T47D (cell line): ENCODE measurements around the gene UBR2.
"Not testable (repeated sequence)": the region's sequence is repeated elsewhere in the genome, so short reads cannot be mapped to it uniquely, and the experiment has no call there.

Experiments used
- DNase-seq, 2 experiments: peaks; one replicate each; pipeline versions ENCODE4 v3.0.0 to v3.0.0-alpha.2; 2011 to 2012; ENCODE audit warnings: low read depth in 1 of 2, low spot score in 1 of 2
- JUND ChIP-seq: IDR thresholded peaks from 2 replicates; pipeline ENCODE4 v1.6.1; 2012; ENCODE audit warnings: low read depth
- in situ Hi-C: cut with HindIII; loops from 2 replicates; pipeline ENCODE4 v1.10.0; 2016; ENCODE audit warnings: low sequenced_read_pairs, low pct_unique_long_range_greater_than_20kb

Gene UBR2

DNA sequence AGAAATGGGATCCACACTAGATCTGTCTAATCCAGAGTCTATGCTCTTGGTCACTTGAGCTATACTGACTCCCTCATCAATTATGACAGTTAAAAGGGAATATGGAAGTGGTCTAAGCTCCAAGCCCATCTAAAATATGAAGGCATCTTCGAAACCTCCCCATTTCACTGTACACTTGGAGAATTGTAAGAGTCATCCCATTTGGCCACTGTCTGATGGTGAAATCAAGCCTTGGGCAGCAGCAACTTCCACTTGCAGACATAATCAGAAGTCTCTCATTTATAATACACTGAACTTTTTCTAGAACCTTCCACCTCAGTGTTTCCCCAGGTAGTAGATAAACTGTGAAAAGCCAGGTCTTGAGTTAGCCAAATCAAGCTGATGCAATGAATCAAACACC lies 26.3 kb upstream of the UBR2 start:
- in situ Hi-C loops = no loop called here
- no peak for DNase-seq
- no peak for TF ChIP-seq JUND

DNA sequence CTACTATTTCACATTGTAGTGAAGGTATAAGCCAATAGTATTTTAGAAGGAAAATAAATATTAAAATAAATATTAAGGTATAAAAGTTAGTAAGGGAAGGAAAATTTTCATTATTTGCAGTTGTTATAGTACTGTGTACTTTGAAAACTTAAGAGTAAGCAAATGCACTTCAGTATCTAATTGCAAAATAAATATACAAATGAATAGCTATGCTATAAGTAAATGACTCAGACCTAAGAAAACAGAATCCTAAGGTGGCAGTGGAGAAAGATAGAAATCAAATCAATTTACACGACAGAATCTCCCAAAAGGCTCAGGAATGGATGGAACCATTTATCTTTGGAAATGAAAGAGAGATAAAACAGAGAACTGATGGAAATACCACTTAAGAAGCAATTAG lies 24.7 kb upstream of the UBR2 start:
- in situ Hi-C loops = no loop called here
- DNase-seq = no peak
- TF ChIP-seq JUND = no peak

DNA sequence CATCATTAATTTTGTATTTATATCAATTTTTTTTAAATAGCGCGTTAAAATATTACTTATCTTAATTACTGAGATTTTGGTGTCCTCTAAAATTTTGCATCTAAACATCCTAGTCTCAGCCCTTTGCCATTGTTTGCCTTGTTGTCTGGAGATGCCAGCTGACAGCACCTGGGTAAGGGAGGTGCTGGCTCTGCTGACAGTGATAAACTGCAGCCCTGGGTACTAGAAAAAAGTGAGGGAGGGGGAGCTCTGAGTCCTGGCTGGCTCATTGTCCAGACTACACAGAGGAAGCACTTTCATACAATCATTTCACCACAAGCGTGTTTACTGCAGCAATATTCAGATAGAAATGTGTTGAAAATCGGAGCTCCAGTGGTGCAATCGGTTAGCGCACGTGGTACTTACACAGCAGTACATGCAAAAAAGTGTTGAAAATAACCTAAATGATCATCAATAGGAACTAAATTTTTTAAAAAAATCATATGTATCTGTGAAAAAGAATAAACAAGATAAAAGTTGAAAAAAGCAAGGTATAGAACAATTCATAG lies 18.5 kb upstream of the UBR2 start:
- no peak for TF ChIP-seq JUND
- no peak for DNase-seq
- in situ Hi-C loops = no loop called here

DNA sequence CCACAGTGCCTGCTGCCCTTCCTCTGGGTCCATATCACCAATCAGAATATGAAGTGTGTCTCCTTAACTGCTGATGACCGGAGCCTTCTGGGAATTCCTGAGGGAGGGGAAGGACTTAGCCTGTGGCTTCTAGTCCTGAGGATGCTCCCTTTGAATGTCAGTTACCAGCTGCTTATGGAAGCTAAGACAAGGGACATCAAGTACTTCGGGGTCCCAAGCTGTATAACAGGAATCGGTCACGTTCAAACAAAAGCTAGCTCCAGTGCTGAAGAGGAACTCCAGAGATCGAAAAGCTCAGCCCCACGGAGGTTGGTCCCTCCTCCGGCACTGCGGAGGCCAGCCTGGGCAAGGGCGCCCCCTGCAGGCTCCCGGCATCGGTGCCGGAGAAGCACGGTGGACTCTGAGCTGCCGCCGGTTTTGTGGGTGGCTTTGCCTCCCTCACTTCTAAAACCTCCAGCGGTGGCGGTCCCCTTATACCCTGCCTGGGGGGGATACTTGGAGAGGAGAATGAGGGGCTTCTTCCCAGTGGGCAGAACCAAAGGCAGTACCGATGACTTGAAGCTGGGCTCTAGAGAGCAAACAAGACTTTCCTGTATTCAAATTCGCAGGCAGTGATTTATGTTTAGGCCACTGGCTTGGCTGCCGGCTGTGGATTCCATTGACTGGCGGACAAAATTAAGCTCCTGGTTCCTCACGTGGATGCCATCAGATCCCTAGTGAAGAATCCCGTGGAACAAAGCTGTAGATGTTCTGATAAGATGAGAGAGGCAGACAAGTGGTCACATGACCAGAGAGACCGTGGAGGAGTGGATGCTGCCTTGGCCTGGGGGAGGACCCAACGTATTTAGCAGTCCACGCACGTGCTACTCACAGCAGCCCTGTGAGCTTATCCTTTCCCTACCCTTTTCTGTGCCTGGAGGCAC lies 16.2 kb upstream of the UBR2 start:
- TF ChIP-seq JUND = no peak
- in situ Hi-C loops = no loop called here
- peak; percentile 79 to 81 for DNase-seq

DNA sequence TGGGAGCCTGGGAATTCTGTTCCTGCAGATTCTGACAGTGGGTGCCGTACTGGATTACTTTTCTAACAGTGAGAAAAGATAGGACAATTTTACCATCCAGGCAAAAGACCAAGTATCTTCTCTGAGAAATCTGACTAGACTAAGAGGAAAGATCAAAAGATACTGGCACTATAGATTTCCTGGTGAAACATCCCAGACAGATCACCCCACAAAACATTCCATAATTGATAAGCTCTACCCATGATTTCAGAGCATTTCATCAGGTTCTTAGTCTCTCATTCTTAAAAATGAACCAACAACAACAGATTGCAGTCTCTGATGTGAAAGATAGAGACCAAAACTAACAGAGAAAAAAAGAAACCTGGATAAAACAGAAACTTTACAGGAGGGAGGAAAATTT lies 13.6 kb upstream of the UBR2 start:
- no peak for DNase-seq
- TF ChIP-seq JUND = no peak
- in situ Hi-C loops = no loop called here

DNA sequence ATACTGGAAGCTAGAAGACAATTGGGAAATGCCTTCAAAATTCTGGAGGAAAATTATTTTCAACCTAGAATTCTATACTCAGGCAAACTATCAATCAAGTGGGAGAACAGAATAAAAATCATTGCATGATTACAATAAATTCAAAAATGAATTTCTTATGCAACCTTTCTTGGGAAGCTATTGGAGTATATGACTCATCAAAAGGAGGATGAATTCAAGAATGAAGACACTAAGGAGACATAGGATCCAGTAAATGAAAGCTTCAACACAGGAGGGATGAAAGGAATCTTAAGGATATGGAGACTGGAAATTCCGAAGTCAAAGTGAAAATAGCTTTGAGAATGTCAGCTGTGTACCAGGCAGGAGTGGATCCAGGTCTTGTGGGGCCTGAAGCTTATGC lies 12.6 kb upstream of the UBR2 start:
- TF ChIP-seq JUND = no peak
- in situ Hi-C loops = no loop called here
- no peak for DNase-seq

DNA sequence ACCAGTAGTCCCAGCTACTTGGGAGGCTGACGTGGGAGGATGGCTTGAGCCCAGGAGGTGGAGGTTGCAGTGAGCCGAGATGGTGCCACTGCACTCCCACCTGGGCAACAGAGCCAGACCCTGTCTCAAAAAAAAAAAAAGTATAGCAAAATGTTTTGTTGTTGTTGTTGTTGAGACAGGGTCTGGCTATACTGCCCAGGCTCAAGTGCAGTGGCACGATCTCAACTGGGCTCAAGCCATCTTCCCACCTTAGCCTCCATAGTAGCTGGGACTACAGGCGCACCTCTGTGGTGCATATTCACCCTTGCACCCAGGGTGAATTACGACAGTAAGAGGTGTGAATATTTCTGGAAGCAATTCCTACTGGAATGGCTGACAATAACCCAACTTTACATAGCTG lies 11.4 kb upstream of the UBR2 start:
- no peak for DNase-seq
- in situ Hi-C loops = no loop called here
- no peak for TF ChIP-seq JUND

DNA sequence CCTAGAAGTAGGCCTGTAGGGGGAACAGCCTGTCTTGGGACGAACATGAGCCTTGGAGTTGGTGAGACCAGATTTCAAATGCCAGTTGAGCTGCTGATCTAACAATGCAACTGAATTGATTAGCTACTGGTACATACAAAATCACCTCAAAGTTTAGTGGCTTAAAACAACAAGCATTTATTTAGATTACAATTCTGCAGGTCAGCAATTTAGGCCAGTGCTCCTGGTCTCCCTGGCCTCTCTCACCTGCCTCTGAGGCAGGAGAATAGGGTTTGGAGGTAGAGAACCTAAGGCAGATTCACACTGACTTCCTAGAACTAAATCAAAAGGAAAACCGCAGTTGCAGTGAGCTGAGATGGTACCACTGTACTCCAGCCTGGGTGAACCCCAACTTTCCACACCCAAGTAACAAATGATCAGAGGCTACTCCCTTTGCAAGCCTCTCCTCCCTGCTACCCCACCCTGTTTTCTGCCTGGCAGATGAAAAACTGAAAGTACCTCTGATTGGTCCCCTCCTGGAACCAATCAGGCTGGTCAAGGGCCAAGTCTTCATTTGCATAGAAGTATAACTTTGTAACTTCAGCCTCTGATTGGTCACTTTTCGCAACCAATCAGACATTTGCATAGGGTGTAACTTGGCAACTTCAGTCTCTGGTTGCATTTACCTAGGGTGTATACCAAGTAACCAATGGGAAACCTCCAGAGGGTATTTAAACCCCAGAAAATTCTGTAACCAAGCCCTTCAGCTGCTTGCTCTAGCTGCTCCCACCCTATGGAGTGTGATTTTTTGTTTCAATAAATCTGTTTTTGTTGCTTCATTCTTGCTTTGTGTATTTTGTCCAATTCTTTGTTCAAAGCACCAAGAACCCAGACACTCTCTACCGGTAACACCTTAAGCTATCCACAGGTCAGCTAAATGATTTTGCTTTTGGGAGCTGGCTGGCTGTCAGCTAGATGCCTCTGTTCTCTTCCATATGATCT lies 8.1 kb upstream of the UBR2 start:
- DNase-seq = peak in 1 of 2 experiments; percentile 89
- in situ Hi-C loops = no loop called here
- no peak for TF ChIP-seq JUND

DNA sequence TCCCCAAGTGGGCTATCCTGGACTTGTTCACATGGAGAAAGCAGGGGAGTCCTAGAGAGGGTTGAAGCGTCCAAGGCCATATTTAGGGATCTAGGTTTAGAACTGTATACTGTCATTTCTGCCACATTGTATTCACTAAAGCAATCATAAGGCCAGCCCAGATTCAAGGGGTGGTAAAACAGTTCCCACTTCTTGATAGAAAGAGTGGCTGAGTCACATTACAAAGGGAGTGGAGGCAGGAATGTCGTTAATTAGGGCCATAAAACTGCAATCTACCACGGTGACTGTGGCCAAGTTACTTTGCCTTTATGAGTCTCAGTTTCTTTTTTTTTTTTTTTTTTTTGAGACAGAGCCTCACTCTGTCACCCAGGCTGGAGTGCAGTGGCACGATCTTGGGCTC lies 7.4 kb upstream of the UBR2 start:
- TF ChIP-seq JUND = no peak
- no peak for DNase-seq
- in situ Hi-C loops = no loop called here

DNA sequence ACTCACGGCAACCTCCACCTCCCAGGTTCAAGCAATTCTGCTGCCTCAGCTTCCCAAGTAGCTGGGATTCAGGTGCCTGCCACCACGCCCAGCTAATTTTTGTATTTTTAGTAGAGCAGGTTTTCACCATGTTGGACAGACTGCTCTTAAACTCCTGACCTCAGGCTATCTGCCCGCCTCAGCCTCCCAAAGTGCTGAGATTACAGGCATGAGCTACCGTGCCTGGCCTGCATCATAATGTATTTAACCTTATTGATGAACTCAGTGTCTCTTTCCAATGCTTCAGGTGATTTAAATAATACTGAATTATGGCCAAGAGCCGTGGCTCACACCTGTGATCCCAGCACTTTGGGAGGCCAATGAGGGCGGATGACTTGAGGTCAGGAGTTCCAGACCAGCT lies 4.6 kb upstream of the UBR2 start:
- DNase-seq, in situ Hi-C loops: not testable (repeated sequence)

DNA sequence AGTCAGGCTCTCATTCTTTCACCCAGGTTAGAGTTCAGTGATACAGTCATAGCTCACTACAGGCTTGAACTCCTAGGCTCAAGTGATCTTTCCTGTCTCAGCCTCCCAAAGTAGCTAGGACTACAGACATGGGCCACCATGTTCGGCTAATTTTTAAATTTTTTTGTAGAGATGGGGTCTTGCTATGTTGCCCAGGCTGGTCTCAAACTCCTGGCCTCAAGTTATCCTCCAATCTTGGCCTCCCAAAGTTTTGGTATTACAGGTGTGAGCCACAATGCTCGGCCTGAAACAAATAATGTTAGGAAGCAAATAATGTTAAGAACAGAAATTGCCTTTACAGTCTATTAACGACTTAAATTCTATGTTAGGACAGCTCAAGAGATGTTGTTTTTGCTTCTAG lies 1.8 kb upstream of the UBR2 start:
- no peak for DNase-seq
- no peak for TF ChIP-seq JUND
- in situ Hi-C loops = no loop called here

DNA sequence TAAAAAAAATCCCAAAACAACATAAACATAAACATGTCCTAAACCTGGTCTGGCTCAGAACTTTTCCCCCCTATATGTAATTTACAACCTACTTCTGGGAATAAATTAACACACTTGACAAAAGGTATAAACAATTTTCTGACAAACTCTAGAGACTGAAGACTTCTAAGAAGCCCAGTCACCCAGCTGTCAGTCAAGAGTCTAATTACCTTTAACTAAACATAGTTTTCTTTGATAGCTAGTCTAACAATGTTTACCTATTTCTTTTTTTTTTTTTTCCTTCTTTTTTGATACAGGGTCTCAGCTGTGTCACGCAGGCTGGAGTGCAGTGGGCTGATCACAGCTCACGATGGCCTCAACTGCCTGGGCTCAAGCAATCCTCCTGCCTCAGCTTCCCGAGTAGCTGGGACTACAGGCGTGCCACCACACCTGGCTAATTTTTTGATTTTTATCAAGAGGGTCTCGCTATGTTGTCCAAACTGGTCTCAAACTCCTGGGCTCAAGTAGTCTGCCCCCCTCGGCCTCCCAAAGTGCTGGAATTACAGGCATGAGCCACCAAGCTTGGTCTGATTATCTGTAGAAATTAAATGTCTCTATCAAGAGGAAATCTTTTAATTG lies 932 bp upstream of the UBR2 start:
- in situ Hi-C loops = no loop called here
- no peak for TF ChIP-seq JUND
- DNase-seq = no peak
